ENCODE data around the gene MACC1.

Gene MACC1

GRCh38 chr7:20229646-20230500 is 12.7 kb upstream of the MACC1 start:
- DNase-seq (ENCODE audit: low spot score) = peak; percentile 27

- no peak for DNase-seq (ENCODE audit: low spot score)
These were observed 11.9 kb upstream of the MACC1 start for GRCh38 chr7:20229081-20229480.

GRCh38 chr7:20228654-20229053 is 11.5 kb upstream of the MACC1 start:
- DNase-seq (ENCODE audit: low spot score) = no peak

GRCh38 chr7:20227291-20227795 is 10.2 kb upstream of the MACC1 start:
- DNase-seq (ENCODE audit: low spot score) = no peak

GRCh38 chr7:20226860-20227259 is 9.7 kb upstream of the MACC1 start:
- DNase-seq (ENCODE audit: low spot score) = no peak

GRCh38 chr7:20225384-20225783 is 8.2 kb upstream of the MACC1 start:
- DNase-seq (ENCODE audit: low spot score) = no peak

GRCh38 chr7:20224025-20224424 is 6.8 kb upstream of the MACC1 start:
- no peak for DNase-seq (ENCODE audit: low spot score)

GRCh38 chr7:20223356-20223755 is 6.2 kb upstream of the MACC1 start:
- no peak for DNase-seq (ENCODE audit: low spot score)

GRCh38 chr7:20222219-20222828 is 5.1 kb upstream of the MACC1 start:
- no peak for DNase-seq (ENCODE audit: low spot score)

- no peak for DNase-seq (ENCODE audit: low spot score)
These were observed 3.9 kb upstream of the MACC1 start for GRCh38 chr7:20220921-20221547.

GRCh38 chr7:20220293-20220761 is 3.1 kb upstream of the MACC1 start:
- no peak for DNase-seq (ENCODE audit: low spot score)

GRCh38 chr7:20219446-20220292 is 2.5 kb upstream of the MACC1 start:
- no peak for DNase-seq (ENCODE audit: low spot score)

GRCh38 chr7:20219062-20219445 is 1.9 kb upstream of the MACC1 start:
- DNase-seq (ENCODE audit: low spot score) = no peak

- DNase-seq (ENCODE audit: low spot score) = no peak
These were observed 1.1 kb upstream of the MACC1 start for GRCh38 chr7:20218279-20218678.

- DNase-seq (ENCODE audit: low spot score) = no peak
These were observed 663 bp downstream of the MACC1 start for GRCh38 chr7:20216406-20217036.

- no peak for DNase-seq (ENCODE audit: low spot score)
These were observed 2.1 kb downstream of the MACC1 start for GRCh38 chr7:20214921-20215669.

GRCh38 chr7:20214132-20214531 is 3.1 kb downstream of the MACC1 start:
- DNase-seq (ENCODE audit: low spot score) = no peak

GRCh38 chr7:20213378-20213777 is 3.8 kb downstream of the MACC1 start:
- DNase-seq (ENCODE audit: low spot score) = no peak

- DNase-seq (ENCODE audit: low spot score) = no peak
These were observed 5.8 kb downstream of the MACC1 start for GRCh38 chr7:20211376-20211775.

- DNase-seq (ENCODE audit: low spot score) = no peak
These were observed 8.4 kb downstream of the MACC1 start for GRCh38 chr7:20208651-20209307.

Measured in COLO829 (cell line).